AG09319 (cell line): Measurements from ENCODE around the gene POLR3C.
A peak's percentile ranks its signal among the peaks of the same experiment; 100 is the strongest.
"Not testable (repeated sequence)": the region's sequence is repeated elsewhere in the genome, so short reads cannot be mapped to it uniquely, and the experiment has no call there.

ENCODE experiments used
- DNase-seq: peaks from one replicate; pipeline ENCODE4 v3.0.0-alpha.2; 2010; ENCODE audit warnings: low read depth; ENCODE audit errors: extremely low read depth
- CTCF ChIP-seq: IDR thresholded peaks from 2 replicates; pipeline ENCODE4 v1.5.1; 2011; ENCODE audit warnings: low read depth, mild to moderate bottlenecking, inconsistent platforms, low read length, moderate library complexity

POLR3C gene

GRCh38 chr1:145828367-145829026 is 4.5 kb downstream of the POLR3C start:
- DNase-seq: no peak
- no peak for TF ChIP-seq CTCF

- not testable (repeated sequence) for DNase-seq
These were observed 6.8 kb downstream of the POLR3C start for GRCh38 chr1:145830810-145831209.

GRCh38 chr1:145837656-145838055 is 13.7 kb downstream of the POLR3C start:
- DNase-seq: no peak
- TF ChIP-seq CTCF: no peak

DNA sequence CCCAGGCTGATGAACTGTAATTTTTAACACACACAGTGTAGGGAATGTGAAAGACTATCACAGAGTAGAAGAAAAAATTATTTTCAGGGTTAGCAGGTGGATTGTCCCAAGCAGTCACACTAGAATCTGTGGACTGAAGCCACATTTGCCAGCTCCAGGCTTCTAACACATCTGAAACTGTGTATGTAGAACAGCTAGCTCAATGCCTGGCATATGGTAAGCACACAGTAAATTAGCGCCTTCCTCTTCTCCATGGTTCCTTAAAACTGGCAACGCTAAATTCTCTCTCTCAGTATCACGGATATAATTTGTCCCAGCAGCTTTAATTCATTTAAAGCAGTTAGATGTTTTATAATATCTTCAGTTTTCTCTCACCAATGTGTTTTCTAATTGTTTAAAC is 19.0 kb downstream of the POLR3C start:
- no peak for TF ChIP-seq CTCF
- DNase-seq: no peak

- no peak for TF ChIP-seq CTCF
- DNase-seq: no peak
These were observed 21.1 kb downstream of the POLR3C start for GRCh38 chr1:145845144-145845513.

DNA sequence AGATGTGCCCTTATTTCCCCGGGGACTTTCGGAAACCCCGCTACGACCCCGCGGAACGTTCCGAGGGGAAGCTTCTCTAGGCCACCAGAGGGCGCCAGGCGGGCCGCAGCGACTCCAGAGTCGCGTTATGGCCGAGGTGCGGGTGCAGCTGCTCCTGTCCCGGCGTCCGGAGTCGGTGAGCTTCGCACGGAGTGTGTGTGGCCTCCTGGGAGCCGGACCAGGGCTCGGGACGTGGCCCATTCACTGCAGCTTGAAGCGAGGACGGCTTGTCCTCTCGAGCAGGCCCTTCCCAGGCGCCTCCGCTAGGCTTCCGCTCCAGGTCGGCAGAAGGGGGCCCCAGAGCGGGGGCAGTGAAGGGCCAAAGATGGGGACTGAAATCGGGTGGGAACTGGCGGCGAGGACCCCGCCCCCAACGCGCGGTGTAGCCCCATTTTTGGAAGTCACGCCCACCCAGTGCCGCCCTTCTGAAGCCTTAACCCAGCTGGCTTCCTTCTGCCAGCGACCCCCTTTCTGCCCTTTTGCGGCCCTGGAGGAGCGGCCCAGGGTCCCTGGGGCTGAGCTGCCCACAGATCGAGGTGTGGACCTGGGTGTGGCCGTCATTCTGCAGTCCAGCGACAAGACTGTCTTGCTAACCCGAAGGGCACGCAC is 21.6 kb downstream of the POLR3C start, which contains the start of gene NUDT17:
NUDT17 (plus strand) TSS at position 117 of the 648 bp plus-strand sequence; CDS start at position 128, 11 bp downstream.
- TF ChIP-seq CTCF: no peak; the same call in none of the 2 replicates
- no peak for DNase-seq

GRCh38 chr1:145846201-145846612 is 22.2 kb downstream of the POLR3C start:
- TF ChIP-seq CTCF: peak; percentile 58
- no peak for DNase-seq

- DNase-seq: no peak
- no peak for TF ChIP-seq CTCF
These were observed 23.8 kb downstream of the POLR3C start for GRCh38 chr1:145847827-145848226.
